CD4-positive, alpha-beta T cell treated with Interleukin-6 at 100 ng/mL for 8 hours (primary cell): ENCODE results near the gene THRA.
A peak's percentile ranks its signal among the peaks of the same experiment; 100 is the strongest.

Experiments used
- DNase-seq: peaks from one replicate; pipeline ENCODE4 v3.0.0-alpha.2; 2020; ENCODE audit warnings: mixed read lengths, low spot score

Gene THRA, protein sequence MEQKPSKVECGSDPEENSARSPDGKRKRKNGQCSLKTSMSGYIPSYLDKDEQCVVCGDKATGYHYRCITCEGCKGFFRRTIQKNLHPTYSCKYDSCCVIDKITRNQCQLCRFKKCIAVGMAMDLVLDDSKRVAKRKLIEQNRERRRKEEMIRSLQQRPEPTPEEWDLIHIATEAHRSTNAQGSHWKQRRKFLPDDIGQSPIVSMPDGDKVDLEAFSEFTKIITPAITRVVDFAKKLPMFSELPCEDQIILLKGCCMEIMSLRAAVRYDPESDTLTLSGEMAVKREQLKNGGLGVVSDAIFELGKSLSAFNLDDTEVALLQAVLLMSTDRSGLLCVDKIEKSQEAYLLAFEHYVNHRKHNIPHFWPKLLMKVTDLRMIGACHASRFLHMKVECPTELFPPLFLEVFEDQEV

DNA sequence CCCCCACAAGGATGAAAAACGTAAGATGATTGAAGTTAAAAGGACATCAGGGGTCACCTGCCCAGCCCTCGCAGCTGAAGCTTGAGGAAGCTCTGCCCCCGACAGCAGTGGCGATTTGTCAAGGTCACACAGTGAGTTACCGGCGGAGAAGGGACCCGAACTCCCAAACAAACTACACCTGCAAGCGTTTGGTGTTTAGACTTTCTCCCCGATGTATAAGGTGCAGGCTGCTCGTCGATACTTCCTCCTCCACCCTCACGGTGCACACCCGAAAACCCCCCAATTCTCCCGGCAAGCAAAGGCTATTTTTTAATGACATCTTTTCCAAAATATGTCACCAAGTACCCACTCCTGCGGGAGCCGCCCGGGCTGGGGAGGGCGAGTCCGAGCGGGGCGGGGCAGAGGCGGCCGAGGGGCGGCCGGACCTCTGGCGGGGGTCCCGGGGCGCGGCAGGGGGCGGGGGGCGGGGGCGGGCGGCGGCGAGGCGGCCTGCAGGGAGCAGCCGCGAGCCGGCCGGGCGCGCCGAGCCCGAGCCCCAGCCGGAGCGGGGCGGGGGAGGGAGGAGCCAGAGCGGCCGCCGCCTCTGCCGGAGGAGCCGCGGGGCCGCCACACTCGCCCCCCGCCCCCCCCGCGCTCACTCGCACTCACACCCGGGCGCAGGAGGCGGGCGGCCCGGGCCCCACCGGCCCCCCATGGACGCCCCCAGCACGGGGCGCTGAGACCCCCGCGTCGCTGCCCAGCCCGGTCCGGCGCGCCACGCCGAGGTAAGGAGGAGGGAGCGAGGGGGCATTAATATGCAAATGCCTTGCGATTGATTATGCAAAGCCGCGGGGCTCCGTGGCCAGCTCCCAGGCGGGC, at the start of gene THRA:
THRA (plus strand) TSS at position 637 of the 858 bp plus-strand sequence. CDS start 11,524 bp downstream, outside the sequence.
- peak; percentile 65 for DNase-seq

DNA sequence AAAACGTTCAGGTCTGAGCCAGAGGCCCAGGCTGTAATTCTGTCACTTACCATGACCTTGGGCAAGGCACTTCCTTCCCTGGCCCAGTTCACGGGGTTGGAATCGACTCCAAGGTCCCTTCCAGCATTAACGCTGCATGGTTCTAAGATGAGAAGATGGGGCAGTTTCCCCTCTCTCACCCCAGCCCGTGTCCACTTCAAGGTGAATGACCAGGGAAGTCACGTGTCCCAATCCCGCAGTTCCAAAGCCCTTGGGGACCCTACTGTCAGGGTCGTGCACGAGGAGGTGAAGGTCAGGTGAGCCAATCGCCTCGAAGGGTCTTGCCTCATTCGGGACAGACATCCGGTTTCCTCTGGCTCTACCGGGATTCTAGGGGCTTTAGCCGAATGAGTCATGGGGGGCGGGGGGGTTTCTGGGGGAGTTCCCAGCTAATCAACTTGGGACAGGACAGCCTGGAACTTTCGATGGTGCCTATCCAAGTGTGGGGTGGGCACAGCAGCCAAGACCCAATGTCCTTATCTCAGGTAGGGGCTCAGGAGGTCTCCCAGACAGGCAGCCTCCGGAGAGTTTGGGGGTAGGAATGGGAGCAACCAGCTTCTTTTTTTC, 48.3 kb upstream of the THRA start:
- DNase-seq: no peak

DNA sequence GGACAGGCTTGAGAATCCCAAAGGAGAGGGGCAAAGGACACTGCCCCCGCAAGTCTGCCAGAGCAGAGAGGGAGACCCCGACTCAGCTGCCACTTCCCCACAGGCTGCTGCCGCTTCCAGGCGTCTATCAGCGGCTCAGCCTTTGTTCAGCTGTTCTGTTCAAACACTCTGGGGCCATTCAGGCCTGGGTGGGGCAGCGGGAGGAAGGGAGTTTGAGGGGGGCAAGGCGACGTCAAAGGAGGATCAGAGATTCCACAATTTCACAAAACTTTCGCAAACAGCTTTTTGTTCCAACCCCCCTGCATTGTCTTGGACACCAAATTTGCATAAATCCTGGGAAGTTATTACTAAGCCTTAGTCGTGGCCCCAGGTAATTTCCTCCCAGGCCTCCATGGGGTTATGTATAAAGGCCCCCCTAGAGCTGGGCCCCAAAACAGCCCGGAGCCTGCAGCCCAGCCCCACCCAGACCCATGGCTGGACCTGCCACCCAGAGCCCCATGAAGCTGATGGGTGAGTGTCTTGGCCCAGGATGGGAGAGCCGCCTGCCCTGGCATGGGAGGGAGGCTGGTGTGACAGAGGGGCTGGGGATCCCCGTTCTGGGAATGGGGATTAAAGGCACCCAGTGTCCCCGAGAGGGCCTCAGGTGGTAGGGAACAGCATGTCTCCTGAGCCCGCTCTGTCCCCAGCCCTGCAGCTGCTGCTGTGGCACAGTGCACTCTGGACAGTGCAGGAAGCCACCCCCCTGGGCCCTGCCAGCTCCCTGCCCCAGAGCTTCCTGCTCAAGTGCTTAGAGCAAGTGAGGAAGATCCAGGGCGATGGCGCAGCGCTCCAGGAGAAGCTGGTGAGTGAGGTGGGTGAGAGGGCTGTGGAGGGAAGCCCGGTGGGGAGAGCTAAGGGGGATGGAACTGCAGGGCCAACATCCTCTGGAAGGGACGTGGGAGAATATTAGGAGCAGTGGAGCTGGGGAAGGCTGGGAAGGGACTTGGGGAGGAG, 47.5 kb upstream of the THRA start, which contains the start of gene CSF3:
CSF3 (plus strand) TSS at position 436 of the 993 bp plus-strand sequence; CDS start at position 471, 35 bp downstream.
- DNase-seq: no peak

DNA sequence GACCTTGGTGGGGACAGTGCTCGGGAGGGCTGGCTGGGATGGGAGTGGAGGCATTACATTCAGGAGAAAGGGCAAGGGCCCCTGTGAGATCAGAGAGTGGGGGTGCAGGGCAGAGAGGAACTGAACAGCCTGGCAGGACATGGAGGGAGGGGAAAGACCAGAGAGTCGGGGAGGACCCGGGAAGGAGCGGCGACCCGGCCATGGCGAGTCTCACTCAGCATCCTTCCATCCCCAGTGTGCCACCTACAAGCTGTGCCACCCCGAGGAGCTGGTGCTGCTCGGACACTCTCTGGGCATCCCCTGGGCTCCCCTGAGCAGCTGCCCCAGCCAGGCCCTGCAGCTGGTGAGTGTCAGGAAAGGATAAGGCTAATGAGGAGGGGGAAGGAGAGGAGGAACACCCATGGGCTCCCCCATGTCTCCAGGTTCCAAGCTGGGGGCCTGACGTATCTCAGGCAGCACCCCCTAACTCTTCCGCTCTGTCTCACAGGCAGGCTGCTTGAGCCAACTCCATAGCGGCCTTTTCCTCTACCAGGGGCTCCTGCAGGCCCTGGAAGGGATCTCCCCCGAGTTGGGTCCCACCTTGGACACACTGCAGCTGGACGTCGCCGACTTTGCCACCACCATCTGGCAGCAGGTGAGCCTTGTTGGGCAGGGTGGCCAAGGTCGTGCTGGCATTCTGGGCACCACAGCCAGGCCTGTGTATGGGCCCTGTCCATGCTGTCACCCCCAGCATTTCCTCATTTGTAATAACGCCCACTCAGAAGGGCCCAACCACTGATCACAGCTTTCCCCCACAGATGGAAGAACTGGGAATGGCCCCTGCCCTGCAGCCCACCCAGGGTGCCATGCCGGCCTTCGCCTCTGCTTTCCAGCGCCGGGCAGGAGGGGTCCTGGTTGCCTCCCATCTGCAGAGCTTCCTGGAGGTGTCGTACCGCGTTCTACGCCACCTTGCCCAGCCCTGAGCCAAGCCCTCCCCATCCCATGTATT, 46.5 kb upstream of the THRA start:
- no peak for DNase-seq

DNA sequence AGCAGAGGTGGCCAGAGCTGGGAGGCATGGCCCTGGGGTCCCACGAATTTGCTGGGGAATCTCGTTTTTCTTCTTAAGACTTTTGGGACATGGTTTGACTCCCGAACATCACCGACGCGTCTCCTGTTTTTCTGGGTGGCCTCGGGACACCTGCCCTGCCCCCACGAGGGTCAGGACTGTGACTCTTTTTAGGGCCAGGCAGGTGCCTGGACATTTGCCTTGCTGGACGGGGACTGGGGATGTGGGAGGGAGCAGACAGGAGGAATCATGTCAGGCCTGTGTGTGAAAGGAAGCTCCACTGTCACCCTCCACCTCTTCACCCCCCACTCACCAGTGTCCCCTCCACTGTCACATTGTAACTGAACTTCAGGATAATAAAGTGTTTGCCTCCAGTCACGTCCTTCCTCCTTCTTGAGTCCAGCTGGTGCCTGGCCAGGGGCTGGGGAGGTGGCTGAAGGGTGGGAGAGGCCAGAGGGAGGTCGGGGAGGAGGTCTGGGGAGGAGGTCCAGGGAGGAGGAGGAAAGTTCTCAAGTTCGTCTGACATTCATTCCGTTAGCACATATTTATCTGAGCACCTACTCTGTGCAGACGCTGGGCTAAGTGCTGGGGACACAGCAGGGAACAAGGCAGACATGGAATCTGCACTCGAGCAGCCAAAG, 45.2 kb upstream of the THRA start:
- DNase-seq: no peak

DNA sequence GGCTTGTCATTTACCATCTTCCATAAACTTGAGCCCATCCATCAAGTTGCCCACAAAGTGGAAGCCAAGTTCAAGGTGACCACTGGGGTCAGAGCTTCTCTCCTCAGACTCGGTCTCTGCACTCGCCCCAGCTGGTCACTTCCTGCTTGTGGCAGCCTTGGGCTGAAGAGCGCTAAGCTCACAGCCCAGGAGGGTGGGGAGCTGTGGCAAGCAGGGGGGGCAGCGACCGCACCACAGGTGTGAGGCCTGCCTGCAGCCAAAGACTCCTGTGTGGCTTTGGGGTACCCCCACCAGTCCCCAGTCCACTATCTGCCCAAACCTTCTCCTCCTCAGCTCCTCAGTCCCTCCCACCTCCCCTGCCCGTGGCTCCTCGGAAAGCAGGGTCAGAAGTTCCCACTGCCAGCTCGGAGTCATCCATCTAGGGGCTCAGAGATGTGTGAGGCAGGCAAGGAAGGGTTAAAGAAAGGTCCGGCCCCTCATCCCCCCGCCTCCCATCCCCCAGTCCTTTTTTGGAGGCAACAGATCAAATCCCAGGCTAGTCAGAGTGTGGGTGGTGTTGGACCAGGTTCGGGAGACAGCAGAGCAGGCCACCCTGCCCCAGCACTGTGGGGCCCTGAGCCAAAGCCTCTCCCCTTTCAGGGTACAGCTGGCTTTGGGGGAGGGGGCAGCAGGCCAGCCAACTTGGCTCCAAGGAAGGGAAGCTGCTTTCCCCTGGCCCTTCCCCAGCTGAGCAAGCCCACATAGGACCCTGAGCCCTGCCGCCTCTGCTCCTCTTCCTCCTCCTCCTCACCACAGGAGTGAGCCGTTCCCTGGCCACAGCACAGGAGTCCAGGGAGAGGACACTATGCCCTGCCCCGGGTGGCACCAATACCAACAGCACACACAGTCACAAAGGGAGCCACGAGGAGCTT, 44.3 kb upstream of the THRA start:
- no peak for DNase-seq

DNA sequence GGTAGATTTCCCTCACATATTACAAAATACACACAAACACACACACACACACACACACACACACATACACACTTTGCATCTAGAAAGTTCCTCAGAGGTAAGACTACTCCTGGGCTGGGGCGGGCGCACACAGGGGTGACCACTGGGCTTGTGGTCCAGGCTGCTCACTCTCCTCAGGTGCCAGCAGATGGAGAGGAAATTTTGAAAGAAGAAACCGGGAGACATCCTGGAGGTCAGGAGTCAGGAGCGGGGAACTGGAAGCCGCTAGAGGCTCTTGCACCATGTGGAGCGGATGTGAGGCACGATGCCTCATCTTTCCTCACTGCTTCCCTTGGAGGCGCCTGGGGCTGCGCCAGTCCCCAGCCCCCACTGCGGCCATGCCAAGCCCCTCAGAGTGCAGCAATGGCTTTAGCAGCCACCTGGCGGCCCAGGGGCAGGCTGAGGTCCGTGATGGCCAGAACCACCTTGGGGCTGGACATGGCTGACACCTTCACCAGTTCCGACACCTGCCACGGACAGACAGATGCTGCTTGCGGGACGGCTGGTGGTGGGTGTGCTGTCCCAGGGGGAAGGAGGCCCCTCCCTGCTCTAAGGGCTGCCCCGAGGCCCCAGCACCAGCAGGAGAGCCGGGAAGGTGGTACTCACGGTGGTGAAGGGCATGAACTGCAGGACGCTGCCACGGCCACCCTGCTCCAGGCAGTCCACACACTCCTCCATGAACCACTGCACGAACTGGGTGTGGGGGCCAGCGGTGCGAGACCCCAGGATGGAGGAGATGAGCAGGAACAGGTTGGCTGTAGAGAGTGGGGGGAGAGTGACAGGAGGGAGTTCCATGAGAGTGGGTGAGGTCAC, 43.4 kb upstream of the THRA start:
- no peak for DNase-seq

DNA sequence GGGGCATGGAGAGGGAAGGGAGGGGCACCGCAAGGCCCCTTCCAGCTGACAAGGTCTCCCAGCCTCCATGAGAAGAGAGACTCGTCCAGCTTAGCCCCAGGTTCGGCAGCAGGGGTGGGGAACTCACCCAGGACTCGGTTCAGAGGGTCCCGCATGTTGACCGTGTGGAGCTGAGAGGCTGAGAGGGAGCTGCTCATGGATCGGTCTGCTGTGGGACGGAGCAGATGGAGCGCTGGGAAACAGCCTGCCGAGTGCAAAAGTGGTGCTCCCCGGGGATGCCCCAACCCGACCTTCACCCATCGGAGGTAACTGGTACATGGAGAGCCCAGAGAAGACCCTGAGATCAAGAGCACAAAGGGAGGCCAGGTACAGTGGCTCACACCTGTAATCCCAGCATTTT, 42.6 kb upstream of the THRA start:
- no peak for DNase-seq

DNA sequence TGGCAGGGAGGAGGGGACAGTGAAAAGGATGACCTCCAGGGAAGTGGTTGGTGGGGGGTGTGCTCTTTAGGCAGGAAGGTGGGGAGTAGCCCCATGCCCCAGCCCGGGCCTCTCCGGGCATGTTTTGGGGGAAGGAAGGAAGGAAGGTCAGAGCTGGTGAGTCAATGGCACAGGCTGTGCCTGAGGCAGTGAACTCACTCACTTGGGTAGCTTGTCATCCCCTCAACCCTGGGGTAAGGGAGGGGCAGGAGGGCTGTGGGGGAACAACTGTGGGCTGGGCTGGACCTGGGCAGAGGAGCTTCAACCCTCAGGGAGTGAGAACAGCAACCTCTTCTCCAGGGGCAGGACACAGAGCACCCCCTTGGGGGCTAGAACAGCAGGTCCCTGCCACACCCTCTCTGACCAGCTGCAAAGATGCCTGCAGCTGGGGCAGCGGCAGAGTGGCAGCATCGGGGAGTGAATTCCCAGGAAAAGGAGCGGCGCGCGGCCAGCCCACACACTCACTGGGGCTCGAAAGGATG, 41.3 kb upstream of the THRA start:
- no peak for DNase-seq

DNA sequence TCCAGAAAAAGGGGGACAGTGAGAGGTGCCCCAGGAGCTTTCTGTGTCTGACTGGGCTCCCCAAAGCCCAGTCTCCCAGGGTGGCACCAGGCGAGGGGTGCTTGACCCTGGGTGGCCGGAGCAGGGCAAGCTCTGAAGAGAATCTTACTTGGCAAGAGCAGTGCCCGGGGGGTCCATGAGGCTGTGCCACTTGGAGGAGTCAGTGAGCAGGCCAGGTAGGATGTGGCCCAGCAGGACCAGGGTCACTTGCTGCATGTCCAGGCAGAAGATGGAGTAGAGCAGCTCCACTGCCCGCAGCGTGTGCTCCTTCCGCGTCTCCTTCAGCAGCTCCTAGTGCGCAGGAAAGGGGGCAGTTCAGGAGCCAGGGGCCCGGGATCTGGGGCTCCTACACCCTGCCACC, 40.3 kb upstream of the THRA start:
- DNase-seq: no peak

DNA sequence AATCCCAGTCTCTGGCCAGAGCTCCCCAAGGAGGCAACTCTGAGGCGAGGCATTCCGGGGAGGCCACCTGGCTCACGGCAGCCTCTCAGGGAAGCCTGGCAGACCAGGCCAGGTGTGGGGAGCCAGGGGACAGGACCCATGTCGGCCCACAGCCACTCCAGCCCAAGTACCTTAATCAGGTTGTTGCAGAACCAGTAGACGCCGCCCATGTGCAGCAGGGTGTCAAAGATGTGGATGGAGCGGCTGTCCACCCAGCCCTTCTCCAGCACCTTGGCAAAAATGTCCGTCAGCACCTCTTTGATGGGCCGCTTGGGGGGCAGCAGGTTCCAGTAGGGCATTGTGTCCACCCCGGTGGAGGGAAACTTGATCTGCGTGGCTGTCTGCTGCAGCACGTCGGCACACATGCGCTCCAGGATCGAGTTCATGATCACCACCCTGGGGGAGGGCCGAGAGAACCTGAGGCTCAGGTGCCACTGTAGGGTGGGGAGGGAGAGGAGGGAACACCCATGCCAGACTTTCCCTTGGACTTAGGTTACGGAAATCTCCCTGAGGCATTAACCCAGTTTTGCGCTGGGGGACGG, 39.7 kb upstream of the THRA start:
- DNase-seq: no peak

DNA sequence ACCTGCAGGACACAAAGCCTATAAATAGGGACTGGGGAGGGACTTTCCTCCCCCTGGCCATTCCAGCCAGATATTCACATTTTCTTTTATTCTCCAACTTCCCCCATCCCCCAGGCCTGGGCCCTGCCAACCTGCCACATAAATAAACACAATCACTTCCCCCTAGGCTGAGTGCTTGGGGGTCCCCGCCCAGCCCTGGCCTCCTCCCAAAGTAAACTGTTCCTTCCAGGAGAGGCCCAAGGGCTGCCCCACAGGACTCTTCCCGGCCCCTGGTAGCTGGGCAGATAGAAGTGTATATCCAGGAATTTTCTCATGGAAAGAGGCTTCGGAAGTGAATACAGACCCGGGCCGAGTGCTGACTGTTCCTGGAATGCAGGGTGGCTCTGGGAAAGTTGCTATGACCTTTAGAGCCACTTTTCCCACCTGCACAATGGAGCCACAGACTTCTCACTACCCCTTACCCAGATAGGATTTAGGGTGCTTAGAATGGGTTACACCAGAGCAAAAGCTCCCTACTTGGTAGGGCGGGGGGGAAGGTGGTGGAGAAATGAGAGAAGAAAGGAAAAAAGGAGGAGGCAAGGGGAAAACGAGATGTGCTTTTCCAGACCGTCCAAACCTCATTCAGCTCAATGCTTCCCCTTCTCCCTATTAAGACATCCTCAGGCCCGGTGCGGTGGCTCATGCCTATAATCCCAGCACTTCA, 39.0 kb upstream of the THRA start:
- DNase-seq: no peak

DNA sequence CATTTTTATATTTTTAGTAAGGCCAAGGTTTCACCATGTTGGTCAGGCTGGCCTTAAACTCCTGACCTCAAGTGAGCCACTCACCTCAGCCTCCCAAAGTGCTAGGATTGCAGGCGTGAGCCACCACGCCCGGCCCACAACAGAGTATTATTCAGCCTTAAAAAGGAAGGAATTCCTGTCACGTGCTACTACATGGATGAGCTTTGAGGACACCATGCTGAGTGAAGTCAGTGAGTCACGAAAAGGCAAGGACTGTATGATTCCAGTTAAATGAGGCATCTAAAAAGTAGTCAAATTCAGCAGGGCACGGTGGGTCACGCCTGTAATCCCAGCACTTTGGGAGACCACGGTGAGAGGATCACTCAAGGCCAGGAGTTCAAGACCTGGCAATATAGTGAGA, 37.9 kb upstream of the THRA start:
- DNase-seq: no peak

DNA sequence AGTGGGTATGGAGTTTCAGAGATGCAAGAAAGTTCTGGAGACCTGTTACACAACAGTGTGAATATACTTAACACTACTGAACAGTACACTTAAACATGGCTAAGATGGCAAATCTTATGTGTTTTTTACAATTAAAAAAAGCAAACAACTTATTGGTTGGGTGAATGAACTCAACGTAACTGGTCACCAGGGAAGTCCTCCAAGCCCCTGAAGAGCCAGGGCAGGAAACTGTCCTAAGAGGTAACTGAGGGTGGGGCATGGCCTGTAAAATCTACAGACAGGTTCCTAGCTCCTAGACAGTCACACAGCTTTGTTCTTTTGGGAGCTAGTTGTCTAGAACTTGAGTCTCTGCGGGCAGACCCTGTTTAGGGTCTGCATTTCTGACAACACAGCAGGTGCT, 37.2 kb upstream of the THRA start:
- DNase-seq: no peak

DNA sequence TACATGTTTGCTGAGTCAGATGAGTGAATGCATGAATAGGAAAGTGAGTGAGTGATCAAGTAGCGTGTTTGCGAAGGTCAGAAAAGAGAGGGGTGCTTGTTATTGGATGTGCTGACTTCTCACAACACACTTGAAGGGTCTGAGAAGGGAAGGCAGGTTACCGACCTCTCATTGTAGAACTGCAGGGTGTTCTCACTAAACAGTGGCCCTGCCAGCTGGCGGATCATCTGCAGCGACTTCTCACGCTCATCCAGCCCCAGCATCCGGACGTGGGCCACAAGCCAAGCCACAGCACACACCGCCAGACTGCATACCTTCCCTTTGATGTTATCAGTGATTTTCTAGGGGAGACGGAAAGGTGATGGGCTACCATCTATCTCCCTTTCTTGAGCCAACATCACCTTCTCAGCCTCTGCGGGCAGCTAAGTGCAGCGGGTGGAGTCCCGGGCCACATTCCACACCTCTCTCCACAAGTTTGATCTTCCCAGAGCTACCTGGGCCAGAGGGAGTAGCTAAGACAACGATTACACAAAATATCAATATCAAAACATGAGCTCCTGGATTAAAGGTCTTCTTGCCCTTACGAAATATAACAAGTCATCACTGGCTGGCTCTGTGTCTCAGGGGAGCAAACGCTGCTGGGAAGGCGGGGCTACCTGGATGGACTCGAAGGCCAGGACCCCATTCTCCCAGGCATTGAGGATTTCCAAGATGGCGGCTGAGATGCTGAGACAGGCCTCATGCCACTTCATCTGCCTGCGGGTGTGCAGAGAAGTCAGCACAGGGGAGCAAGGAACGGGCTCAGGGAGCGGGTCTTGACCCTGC, 36.6 kb upstream of the THRA start:
- peak; percentile 60 for DNase-seq
